ENCODE measurements around the gene ACTN4. TPM values are rescaled to one million over a fixed set of nuclear protein-coding genes. Genes with fewer than 3 reads are reported as not detected.
A peak's percentile ranks its signal among the peaks of the same experiment; 100 is the strongest.

Gene ACTN4
- total and polyA plus RNA-seq, 2 experiments from 2014 or later, result 59.3 to 321 TPM

DNA sequence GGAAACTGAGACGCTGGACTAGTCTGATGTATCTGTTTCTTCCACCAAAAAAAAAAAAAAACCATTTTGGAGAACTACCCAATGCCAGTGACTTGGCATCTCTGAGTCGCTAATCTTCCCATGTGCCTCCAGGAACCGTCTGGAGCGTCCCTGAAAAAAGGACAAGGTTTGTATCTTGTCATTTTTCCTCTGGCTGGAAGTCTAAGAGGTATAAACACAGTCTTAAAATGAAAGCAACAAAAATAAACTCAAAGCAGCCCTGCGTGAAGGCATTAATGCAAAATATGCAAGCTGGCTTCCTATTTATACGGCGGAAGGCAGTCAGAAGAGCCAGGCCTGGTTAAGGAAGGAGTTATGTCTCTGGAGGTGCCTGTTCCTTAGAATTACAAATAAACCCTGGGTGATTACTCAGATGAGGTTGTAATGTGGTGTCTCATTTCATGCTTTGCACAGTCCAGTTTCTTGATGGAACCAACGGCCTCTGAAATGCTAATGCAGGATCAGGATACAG lies 20.3 kb downstream of the ACTN4 start:
- TF ChIP-seq, protein P1, sequence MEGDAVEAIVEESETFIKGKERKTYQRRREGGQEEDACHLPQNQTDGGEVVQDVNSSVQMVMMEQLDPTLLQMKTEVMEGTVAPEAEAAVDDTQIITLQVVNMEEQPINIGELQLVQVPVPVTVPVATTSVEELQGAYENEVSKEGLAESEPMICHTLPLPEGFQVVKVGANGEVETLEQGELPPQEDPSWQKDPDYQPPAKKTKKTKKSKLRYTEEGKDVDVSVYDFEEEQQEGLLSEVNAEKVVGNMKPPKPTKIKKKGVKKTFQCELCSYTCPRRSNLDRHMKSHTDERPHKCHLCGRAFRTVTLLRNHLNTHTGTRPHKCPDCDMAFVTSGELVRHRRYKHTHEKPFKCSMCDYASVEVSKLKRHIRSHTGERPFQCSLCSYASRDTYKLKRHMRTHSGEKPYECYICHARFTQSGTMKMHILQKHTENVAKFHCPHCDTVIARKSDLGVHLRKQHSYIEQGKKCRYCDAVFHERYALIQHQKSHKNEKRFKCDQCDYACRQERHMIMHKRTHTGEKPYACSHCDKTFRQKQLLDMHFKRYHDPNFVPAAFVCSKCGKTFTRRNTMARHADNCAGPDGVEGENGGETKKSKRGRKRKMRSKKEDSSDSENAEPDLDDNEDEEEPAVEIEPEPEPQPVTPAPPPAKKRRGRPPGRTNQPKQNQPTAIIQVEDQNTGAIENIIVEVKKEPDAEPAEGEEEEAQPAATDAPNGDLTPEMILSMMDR (IDR thresholded peaks at IDR 0.05; ENCODE audit: poor library complexity), result no peak
- TF ChIP-seq EZH2 (IDR thresholded peaks at IDR 0.05; ENCODE audit: borderline replicate concordance), result no peak
- no peak for TF ChIP-seq EZH2phosphoT487 (IDR thresholded peaks at IDR 0.05; ENCODE audit: low read depth, severe bottlenecking, unreplicated experiment)
- Histone ChIP-seq H3K4me2 (peak overlapping the region; percentile 53), H3K27ac (peak overlapping the region; percentile 85), H3K79me2 (peaks cover 95% of the 10 kb centered on the region), H3K9me3 (ENCODE audit: low read depth) (no peaks in the 10 kb centered on the region), H4K20me1 (ENCODE audit: insufficient read depth, poor library complexity, severe bottlenecking) (peaks cover 24% of the 10 kb centered on the region), H3K4me3 (no peak overlapping the region), H3K9me2 (replicated peaks; ENCODE audit: insufficient read depth) (no peaks in the 10 kb centered on the region), H2AFZ (no peak overlapping the region), H3K4me1 (ENCODE audit: insufficient read depth) (peaks cover 83% of the 10 kb centered on the region), H3K36me3 (replicated peaks; ENCODE audit: insufficient read depth, low read depth) (no peaks in the 10 kb centered on the region), H3K27me3 (no peaks in the 10 kb centered on the region)
- peak; percentile 63 for DNase-seq (ENCODE audit: low spot score)
- WGBS (ENCODE audit: low lambda C conversion rate, missing lambda C conversion rate), result 47% methylated on average over 8 of the region's 8 CpGs

GRCh38 chr19:38669552-38669951 lies 22.1 kb downstream of the ACTN4 start:
- no peak for DNase-seq (ENCODE audit: low spot score)
- Histone ChIP-seq H3K9me2 (replicated peaks; ENCODE audit: insufficient read depth) (no peaks in the 10 kb centered on the region), H3K4me2 (no peak overlapping the region), H4K20me1 (ENCODE audit: insufficient read depth, poor library complexity, severe bottlenecking) (peaks cover 12% of the 10 kb centered on the region), H3K36me3 (replicated peaks; ENCODE audit: insufficient read depth, low read depth) (no peaks in the 10 kb centered on the region), H3K79me2 (peaks cover 92% of the 10 kb centered on the region), H3K27me3 (no peaks in the 10 kb centered on the region), H3K4me1 (ENCODE audit: insufficient read depth) (peaks cover 73% of the 10 kb centered on the region), H2AFZ (no peak overlapping the region), H3K4me3 (no peak overlapping the region), H3K27ac (peak overlapping the region; percentile 85), H3K9me3 (ENCODE audit: low read depth) (no peaks in the 10 kb centered on the region)
- 90% methylated on average over 5 of the region's 5 CpGs for WGBS (ENCODE audit: low lambda C conversion rate, missing lambda C conversion rate)
- TF ChIP-seq EZH2 (IDR thresholded peaks at IDR 0.05; ENCODE audit: borderline replicate concordance) (no peak), EZH2phosphoT487 (IDR thresholded peaks at IDR 0.05; ENCODE audit: low read depth, severe bottlenecking, unreplicated experiment) (no peak)
- TF ChIP-seq, protein P1 (IDR thresholded peaks at IDR 0.05; ENCODE audit: poor library complexity), result no peak

DNA sequence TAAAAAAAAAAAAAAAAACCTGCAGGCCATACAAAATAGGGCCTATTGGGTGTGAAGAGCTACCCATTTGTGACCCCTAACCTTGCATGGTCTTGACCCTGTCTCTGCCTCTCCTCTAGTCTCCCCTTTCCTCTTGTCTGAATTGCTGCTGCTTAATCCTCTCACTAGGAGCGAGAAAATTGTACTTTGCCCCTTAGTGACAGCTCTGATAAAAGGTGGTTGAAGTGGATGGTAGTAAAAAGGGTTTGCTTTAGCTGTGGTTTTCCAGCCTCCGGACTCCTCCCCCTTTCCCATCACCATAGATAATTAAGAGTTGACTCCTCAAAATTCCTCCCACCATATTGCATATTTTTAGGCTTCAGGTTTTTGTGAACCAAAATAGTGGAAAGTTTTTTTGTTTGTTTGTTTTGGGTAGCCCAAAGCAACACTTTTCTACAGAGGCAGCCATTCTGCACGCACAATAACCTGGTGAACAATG lies 23.5 kb downstream of the ACTN4 start:
- H3K27ac ChIP-seq, result peak overlapping the region; percentile 85
- no peak overlapping the region for H3K4me2 ChIP-seq
- no peak overlapping the region for H3K4me3 ChIP-seq
- TF ChIP-seq, protein P1 (IDR thresholded peaks at IDR 0.05; ENCODE audit: poor library complexity), result no peak
- TF ChIP-seq EZH2phosphoT487 (IDR thresholded peaks at IDR 0.05; ENCODE audit: low read depth, severe bottlenecking, unreplicated experiment), result no peak
- TF ChIP-seq EZH2 (IDR thresholded peaks at IDR 0.05; ENCODE audit: borderline replicate concordance), result no peak
- no peak overlapping the region for H2AFZ ChIP-seq
- DNase-seq (ENCODE audit: low spot score), result peak; percentile 70
- no peaks in the 10 kb centered on the region for H3K36me3 ChIP-seq (replicated peaks; ENCODE audit: insufficient read depth, low read depth)
- no peaks in the 10 kb centered on the region for H3K9me3 ChIP-seq (ENCODE audit: low read depth)
- WGBS (ENCODE audit: low lambda C conversion rate, missing lambda C conversion rate), result 64% methylated on average over 3 of the region's 3 CpGs
- peaks cover 4% of the 10 kb centered on the region for H4K20me1 ChIP-seq (ENCODE audit: insufficient read depth, poor library complexity, severe bottlenecking)
- peaks cover 73% of the 10 kb centered on the region for H3K4me1 ChIP-seq (ENCODE audit: insufficient read depth)
- H3K79me2 ChIP-seq, result peaks cover 92% of the 10 kb centered on the region
- H3K27me3 ChIP-seq, result no peaks in the 10 kb centered on the region
- H3K9me2 ChIP-seq (replicated peaks; ENCODE audit: insufficient read depth), result no peaks in the 10 kb centered on the region

Data from hepatocyte (in vitro differentiated cells).